ENCODE results near the gene SLC39A12. TPM values are rescaled to one million over a fixed set of nuclear protein-coding genes. Genes with fewer than 3 reads are reported as not detected.
"Not testable (repeated sequence)": the region's sequence is repeated elsewhere in the genome, so short reads cannot be mapped to it uniquely, and the experiment has no call there.

Gene SLC39A12
- total RNA-seq, 1 donor, result not detected

GRCh38 chr10:17943033-17943745, 8.5 kb upstream of the SLC39A12 start:
- TF ChIP-seq CTCF (IDR thresholded peaks at IDR 0.05; ENCODE audit: insufficient read depth, low read depth, low read length), result no peak
- DNase-seq (ENCODE audit: low read depth), result no peak
- no peak overlapping the region for H3K4me3 ChIP-seq (ENCODE audit: low read depth, low read length)

GRCh38 chr10:17950269-17950668, 1.4 kb upstream of the SLC39A12 start:
- not testable (repeated sequence) for H3K4me3 ChIP-seq (ENCODE audit: low read depth, low read length); DNase-seq (ENCODE audit: low read depth)

GRCh38 chr10:17950726-17951125, 992 bp upstream of the SLC39A12 start:
- no peak for TF ChIP-seq CTCF (IDR thresholded peaks at IDR 0.05; ENCODE audit: insufficient read depth, low read depth, low read length)
- no peak overlapping the region for H3K4me3 ChIP-seq (ENCODE audit: low read depth, low read length)
- DNase-seq (ENCODE audit: low read depth), result no peak

GRCh38 chr10:17954372-17954771, 2.7 kb downstream of the SLC39A12 start:
- DNase-seq (ENCODE audit: low read depth), result not testable (repeated sequence)

DNA sequence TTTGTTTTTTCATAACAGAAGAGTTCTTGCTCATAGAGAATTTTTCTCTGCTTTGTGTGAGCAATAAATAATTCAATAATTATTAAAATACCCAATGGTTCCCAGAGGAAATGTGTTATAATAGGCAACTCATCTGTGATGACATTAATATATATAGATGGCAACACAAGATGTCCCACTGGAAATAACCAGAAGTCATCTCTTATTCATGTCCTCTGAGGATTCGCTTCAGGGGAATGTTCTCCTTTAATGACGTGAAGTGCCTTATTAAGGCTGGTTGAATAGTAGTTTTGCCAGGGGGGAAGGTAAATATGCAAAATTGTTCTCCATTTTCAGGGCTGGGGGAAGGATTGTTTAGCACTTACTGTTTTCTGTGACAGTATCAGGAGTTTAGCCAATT, 3.1 kb downstream of the SLC39A12 start:
- H3K4me3 ChIP-seq (ENCODE audit: low read depth, low read length), result no peak overlapping the region
- no peak for DNase-seq (ENCODE audit: low read depth)
- no peak for TF ChIP-seq CTCF (IDR thresholded peaks at IDR 0.05; ENCODE audit: insufficient read depth, low read depth, low read length)

More at GRCh38 chr10:17954372-17954771, 2.7 kb downstream of the SLC39A12 start:
- not testable (repeated sequence) for H3K4me3 ChIP-seq (ENCODE audit: low read depth, low read length)

DNA sequence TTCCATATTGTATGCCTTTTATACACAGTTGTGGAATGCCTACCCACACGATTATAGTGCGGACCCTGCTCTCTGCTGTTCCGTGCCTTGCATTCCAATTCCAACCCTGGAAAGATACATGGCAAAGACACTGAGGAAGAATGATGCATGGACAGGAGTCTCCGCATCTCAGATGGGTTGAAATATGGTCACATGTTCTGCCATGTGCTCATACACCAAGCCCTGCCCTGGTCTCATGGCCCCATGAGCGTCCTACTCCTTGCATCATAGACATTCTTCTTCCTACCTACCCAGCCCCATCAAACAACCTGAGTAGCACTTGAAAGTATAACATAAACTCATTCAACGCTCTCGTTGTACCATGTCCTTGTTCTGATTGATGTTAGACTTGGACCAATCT, 6.3 kb downstream of the SLC39A12 start:
- no peak for TF ChIP-seq CTCF (IDR thresholded peaks at IDR 0.05; ENCODE audit: insufficient read depth, low read depth, low read length)
- no peak for DNase-seq (ENCODE audit: low read depth)
- H3K4me3 ChIP-seq (ENCODE audit: low read depth, low read length), result no peak overlapping the region

DNA sequence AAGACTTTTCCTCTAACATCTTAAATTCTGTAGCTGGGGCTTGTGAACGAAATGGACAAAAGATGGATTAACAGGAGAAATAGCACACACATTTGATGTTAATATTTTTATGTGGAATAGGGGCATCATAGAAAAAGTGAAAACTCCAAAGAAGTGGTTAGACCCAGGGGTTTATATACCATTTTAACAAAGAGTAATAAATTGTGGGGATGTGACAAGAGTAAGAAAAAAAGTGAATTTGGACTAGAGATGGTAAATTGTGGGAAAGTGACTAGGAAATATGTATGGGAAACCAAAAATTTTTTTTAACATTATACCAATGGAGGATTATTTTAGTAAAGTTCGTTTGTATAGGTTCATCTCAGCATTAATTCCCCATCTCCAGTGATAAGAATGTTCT, 8.2 kb downstream of the SLC39A12 start:
- DNase-seq (ENCODE audit: low read depth), result no peak
- H3K4me3 ChIP-seq (ENCODE audit: low read depth, low read length), result no peak overlapping the region
- TF ChIP-seq CTCF (IDR thresholded peaks at IDR 0.05; ENCODE audit: insufficient read depth, low read depth, low read length), result no peak

All from fibroblast of villous mesenchyme (primary cell).